Mesothelial cell of epicardium (in vitro differentiated cells): ENCODE results near the gene USP47. TPM values are rescaled to one million over a fixed set of nuclear protein-coding genes. Genes with fewer than 3 reads are reported as not detected.

Experiments
- DNase-seq, 2 experiments: peaks; one replicate each; pipeline ENCODE4 v3.0.0; 2021; ENCODE audit warnings: low spot score in 2 of 2; ENCODE audit not compliant: unreplicated experiment in 2 of 2
- H3K27ac Mint-ChIP-seq: 2 replicates; pipeline ENCODE4 v1.8.0; 2021; ENCODE audit warnings: mixed read lengths
- H3K27me3 Mint-ChIP-seq: 2 replicates; pipeline ENCODE4 v1.8.0; 2021; ENCODE audit warnings: low read depth, mixed read lengths
- H3K36me3 Mint-ChIP-seq: 2 replicates; pipeline ENCODE4 v1.8.0; 2021; ENCODE audit warnings: mixed read lengths
- H3K4me1 Mint-ChIP-seq: 2 replicates; pipeline ENCODE4 v1.8.0; 2021; ENCODE audit warnings: mixed read lengths
- H3K4me3 Mint-ChIP-seq: 2 replicates; pipeline ENCODE4 v1.8.0; 2021; ENCODE audit warnings: mild to moderate bottlenecking, moderate library complexity, mixed read lengths
- H3K9me3 Mint-ChIP-seq: 2 replicates; pipeline ENCODE4 v1.8.0; 2021; ENCODE audit warnings: mixed read lengths
- total RNA-seq: library from RNA; stranded (reverse); gene quantifications from 3 replicates; pipeline ENCODE4 v1.2.1, GENCODE V29; 2021
- TF ChIP-seq, protein P1 (sequence below): fragments of 200-600 bp; sonication (generic); IDR thresholded peaks from one replicate; pipeline ENCODE4 v1.5.0; 2021; ENCODE audit warnings: antibody characterized with exemption; ENCODE audit not compliant: unreplicated experiment

The USP47 gene
- total RNA-seq, 1 donor from 2014 or later, result 68.1 TPM

DNA sequence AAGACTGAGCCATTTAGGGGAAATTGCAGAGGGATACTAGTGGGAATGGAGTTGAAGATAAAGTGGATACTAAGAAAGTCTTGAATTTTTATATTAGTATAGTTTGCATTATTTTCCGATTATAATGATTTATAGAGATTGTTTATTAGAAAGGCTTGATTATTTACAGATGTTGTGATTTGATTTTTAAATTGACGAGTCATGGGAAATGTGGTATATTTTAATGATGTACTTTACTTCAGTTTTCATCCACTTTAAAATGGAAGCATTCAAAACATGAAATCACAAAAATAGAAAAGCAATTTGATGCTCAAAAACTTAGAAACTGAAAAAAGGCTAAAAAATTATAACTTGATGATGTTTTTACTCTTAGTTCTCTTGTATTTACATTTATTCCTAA is 21.2 kb downstream of the USP47 start:
- H3K9me3 Mint-ChIP-seq, result peaks cover 27% of the 10 kb centered on the region
- H3K27ac Mint-ChIP-seq, result no peak overlapping the region
- TF ChIP-seq, protein P1, sequence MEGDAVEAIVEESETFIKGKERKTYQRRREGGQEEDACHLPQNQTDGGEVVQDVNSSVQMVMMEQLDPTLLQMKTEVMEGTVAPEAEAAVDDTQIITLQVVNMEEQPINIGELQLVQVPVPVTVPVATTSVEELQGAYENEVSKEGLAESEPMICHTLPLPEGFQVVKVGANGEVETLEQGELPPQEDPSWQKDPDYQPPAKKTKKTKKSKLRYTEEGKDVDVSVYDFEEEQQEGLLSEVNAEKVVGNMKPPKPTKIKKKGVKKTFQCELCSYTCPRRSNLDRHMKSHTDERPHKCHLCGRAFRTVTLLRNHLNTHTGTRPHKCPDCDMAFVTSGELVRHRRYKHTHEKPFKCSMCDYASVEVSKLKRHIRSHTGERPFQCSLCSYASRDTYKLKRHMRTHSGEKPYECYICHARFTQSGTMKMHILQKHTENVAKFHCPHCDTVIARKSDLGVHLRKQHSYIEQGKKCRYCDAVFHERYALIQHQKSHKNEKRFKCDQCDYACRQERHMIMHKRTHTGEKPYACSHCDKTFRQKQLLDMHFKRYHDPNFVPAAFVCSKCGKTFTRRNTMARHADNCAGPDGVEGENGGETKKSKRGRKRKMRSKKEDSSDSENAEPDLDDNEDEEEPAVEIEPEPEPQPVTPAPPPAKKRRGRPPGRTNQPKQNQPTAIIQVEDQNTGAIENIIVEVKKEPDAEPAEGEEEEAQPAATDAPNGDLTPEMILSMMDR, result no peak
- H3K27me3 Mint-ChIP-seq, result no peaks in the 10 kb centered on the region
- no peak for DNase-seq
- H3K36me3 Mint-ChIP-seq, result peaks cover 24% of the 10 kb centered on the region
- H3K4me3 Mint-ChIP-seq, result no peak overlapping the region
- H3K4me1 Mint-ChIP-seq, result peaks cover 3% of the 10 kb centered on the region

DNA sequence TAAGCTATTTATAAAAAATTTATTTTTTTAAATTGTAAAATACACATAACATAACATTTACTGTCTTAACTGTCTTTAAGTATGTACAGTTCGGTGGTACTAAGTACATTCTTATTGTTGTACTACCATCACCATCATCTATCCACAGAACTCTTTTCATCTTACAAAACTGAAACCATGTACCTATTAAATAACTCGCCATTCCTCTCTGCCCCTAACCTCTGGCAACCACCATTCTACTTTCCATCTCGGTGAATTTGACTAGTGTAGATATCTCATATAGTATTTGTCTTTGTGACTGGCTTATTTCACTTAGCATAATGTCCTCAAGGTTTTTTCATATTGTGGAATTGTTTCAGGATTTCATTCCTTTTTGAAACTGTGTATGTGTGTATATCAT is 22.6 kb downstream of the USP47 start:
- DNase-seq, result no peak
- no peak overlapping the region for H3K27ac Mint-ChIP-seq
- H3K9me3 Mint-ChIP-seq, result peaks cover 36% of the 10 kb centered on the region
- no peak overlapping the region for H3K4me3 Mint-ChIP-seq
- H3K36me3 Mint-ChIP-seq, result peaks cover 30% of the 10 kb centered on the region
- TF ChIP-seq, protein P1, result no peak
- peaks cover 3% of the 10 kb centered on the region for H3K4me1 Mint-ChIP-seq
- no peaks in the 10 kb centered on the region for H3K27me3 Mint-ChIP-seq

DNA sequence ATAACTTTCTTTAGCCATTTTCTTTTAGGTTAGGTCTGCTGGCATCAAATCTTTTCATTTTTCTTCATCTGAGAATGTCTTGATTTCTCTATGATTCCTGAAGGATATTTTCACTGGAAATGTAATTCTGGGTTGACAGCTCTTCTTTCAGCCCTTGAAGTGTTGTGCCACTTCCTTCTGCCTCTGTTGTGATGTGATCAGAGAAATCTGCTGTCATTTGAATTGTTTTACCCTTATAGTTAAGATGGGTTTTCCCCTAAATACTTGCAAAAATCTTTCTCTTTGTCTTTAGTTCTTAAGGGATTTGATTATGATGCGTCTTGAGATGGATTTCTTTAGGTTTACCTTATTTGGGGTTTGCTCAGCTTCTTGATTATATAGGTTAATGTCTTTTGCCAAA is 23.0 kb downstream of the USP47 start:
- H3K4me1 Mint-ChIP-seq, result peaks cover 3% of the 10 kb centered on the region
- DNase-seq, result no peak
- no peak overlapping the region for H3K27ac Mint-ChIP-seq
- TF ChIP-seq, protein P1, result no peak
- H3K36me3 Mint-ChIP-seq, result peaks cover 28% of the 10 kb centered on the region
- no peaks in the 10 kb centered on the region for H3K27me3 Mint-ChIP-seq
- H3K9me3 Mint-ChIP-seq, result peaks cover 38% of the 10 kb centered on the region
- no peak overlapping the region for H3K4me3 Mint-ChIP-seq

DNA sequence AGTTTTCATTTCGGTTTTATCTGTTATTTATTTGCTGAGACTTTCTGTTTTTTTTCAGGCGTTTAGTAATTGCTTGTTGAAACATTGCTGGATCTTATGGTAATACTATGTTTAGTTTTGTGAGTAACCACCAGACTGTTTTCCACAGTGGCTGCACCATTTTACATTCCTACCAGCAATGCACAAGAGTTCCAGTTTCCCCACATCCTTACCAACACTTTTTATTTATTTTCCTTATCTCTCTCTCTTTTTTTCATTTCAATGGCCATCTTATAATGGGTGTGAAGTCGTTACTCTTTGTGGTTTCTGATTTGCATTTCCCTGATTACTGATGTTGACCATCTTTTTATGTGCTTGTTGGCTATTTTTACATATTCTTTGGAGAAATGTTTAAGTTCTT is 23.7 kb downstream of the USP47 start:
- Mint-ChIP-seq H3K27ac (no peak overlapping the region), H3K36me3 (peaks cover 28% of the 10 kb centered on the region), H3K9me3 (peaks cover 38% of the 10 kb centered on the region), H3K4me1 (peaks cover 6% of the 10 kb centered on the region), H3K27me3 (no peaks in the 10 kb centered on the region), H3K4me3 (no peak overlapping the region)
- TF ChIP-seq, protein P1, result no peak
- DNase-seq, result no peak

DNA sequence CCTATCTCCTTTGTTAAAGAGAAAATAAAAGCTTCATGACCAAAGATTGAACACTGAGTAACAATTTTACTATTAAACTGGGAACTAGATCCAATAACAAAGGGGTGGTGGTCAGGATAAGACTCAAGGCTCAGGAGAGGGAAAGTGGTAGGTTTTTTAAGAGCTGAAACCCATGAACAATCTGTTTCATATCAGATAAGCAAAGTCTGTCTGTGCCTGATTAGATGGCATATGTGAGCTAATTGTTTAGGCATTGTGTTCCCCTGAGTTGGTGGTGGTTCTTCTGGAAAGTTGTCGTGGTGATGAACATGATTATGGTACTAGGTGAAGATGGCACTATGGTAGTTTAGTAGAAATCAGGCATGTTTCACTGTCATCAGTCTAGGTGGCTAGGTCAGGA is 24.4 kb downstream of the USP47 start:
- TF ChIP-seq, protein P1, result no peak
- Mint-ChIP-seq H3K9me3 (peaks cover 38% of the 10 kb centered on the region), H3K27ac (no peak overlapping the region), H3K4me3 (no peak overlapping the region), H3K36me3 (peaks cover 28% of the 10 kb centered on the region), H3K4me1 (peaks cover 10% of the 10 kb centered on the region), H3K27me3 (no peaks in the 10 kb centered on the region)
- no peak for DNase-seq

DNA sequence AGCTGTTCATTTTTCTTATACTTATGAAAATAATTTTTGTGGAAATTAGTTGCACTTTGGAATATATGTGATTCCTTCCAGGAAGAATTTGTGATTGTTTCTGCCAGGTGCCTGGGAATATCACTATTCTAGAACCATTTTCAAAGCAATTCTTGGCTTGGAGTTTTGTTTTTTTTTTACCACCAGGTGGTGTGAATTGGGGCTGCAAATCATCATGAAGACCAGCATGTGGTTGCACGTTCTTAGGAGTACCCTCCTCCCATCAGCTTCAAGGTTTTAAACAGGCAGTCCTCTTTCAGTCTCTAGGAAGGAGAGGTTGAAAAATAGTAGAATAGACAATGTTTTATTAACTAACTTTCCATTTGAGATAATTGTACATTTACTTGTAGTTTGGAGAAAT is 25.9 kb downstream of the USP47 start:
- H3K36me3 Mint-ChIP-seq, result peaks cover 28% of the 10 kb centered on the region
- no peak overlapping the region for H3K27ac Mint-ChIP-seq
- no peak overlapping the region for H3K4me3 Mint-ChIP-seq
- H3K27me3 Mint-ChIP-seq, result no peaks in the 10 kb centered on the region
- TF ChIP-seq, protein P1, result no peak
- H3K9me3 Mint-ChIP-seq, result peaks cover 38% of the 10 kb centered on the region
- peaks cover 21% of the 10 kb centered on the region for H3K4me1 Mint-ChIP-seq
- no peak for DNase-seq
